HCT116 (cell line): ENCODE results near the gene TRAPPC1. TPM values are rescaled to one million over a fixed set of nuclear protein-coding genes. Genes with fewer than 3 reads are reported as not detected.
"Not testable (repeated sequence)": the region's sequence is repeated elsewhere in the genome, so short reads cannot be mapped to it uniquely, and the experiment has no call there.

ENCODE experiments used
- ATAC-seq: fragments of 200-7000 bp; cut with Tn5 transposase; 2 replicates; pipeline ENCODE4 v1.9.1; 2020; ENCODE audit warnings: mild to moderate bottlenecking, moderate library complexity
- BruUV-seq: library from RNA; stranded (reverse); fragments of 400-500 nt; replicated peaks from 2 replicates; lab custom pipeline; 2021; lab: Mats Ljungman, UMichigan
- CTCF ChIA-PET: fragments of 300-600 bp; sonication (Branson Sonifier 250); formaldehyde crosslinking; loops from one replicate; lab custom pipeline; 2021; ENCODE audit warnings: antibody characterized with exemption; lab: Charles Lee
- POLR2A ChIA-PET: fragments of 300-600, 350-600 bp; sonication (Branson Sonifier 250); formaldehyde crosslinking; loops from one replicate; lab custom pipeline; 2021; ENCODE audit warnings: antibody characterized with exemption; lab: Charles Lee
- RAD21 ChIA-PET, 2 experiments: fragments of 300-600 bp; sonication (Branson Sonifier 250); formaldehyde crosslinking; loops; one replicate each; lab custom pipeline; 2023; ENCODE audit warnings: low total read pairs in 2 of 2; ENCODE audit not compliant: uncharacterized antibody in 2 of 2, unreplicated experiment in 2 of 2, low non-redundant PET in 1 of 2; lab: Charles Lee
- DNase-seq: peaks from one replicate; pipeline ENCODE4 v3.0.0-alpha.2; 2010; ENCODE audit warnings: low read depth, low spot score
- H2AFZ ChIP-seq: fragments of 200-600 bp; shearing (Covaris generic), sonication (generic); 2 replicates; pipeline ENCODE4 v1.6.1; 2017; ENCODE audit warnings: low read depth, mixed run types, mixed read lengths, antibody characterized with exemption, low read length; ENCODE audit not compliant: poor library complexity, severe bottlenecking
- H3K27ac ChIP-seq: 2 replicates; pipeline ENCODE4 v1.5.1; 2012; ENCODE audit warnings: low read depth, low read length
- H3K27me3 ChIP-seq: fragments of 200-600 bp; sonication (generic); 2 replicates; pipeline ENCODE4 v1.6.1; 2016; ENCODE audit warnings: mixed run types, low read length, mixed read lengths; ENCODE audit not compliant: insufficient read depth
- H3K36me3 ChIP-seq, 2 experiments: fragments of 200-500 bp in 1 of 2; fragments of 200-600 bp in 1 of 2; sonication (Bioruptor generic) in 1 of 2; sonication (generic) in 1 of 2; 2 replicates each; pipeline versions ENCODE4 v1.5.1 to v1.6.1; 2014 to 2016; ENCODE audit warnings: low read length in 2 of 2, inconsistent platforms in 1 of 2, mixed read lengths in 1 of 2, mixed run types in 1 of 2; ENCODE audit not compliant: insufficient read depth in 2 of 2, control insufficient read depth in 1 of 2
- H3K4me1 ChIP-seq, 2 experiments: fragments of 200-600 bp in 1 of 2; sonication (generic) in 1 of 2; 2 replicates each; pipeline versions ENCODE4 v1.5.1 to v1.6.1; 2012 to 2017; ENCODE audit warnings: low read length in 2 of 2, inconsistent platforms in 1 of 2, mild to moderate bottlenecking in 1 of 2, mixed read lengths in 1 of 2, mixed run types in 1 of 2, moderate library complexity in 1 of 2; ENCODE audit not compliant: insufficient read depth in 2 of 2, control insufficient read depth in 1 of 2
- H3K4me2 ChIP-seq: fragments of 200-600 bp; sonication (generic); 2 replicates; pipeline ENCODE4 v1.6.1; 2017; ENCODE audit warnings: mixed run types, low read length, mixed read lengths
- H3K4me3 ChIP-seq, 2 experiments: fragments of 200-600 bp in 1 of 2; sonication (generic) in 1 of 2; replicated peaks in 1 of 2; 2 replicates each; pipeline ENCODE4 v1.5.1; 2011 to 2016; ENCODE audit warnings: low read length in 2 of 2, control low read depth in 1 of 2, low read depth in 1 of 2, mild to moderate bottlenecking in 1 of 2, mixed read lengths in 1 of 2, mixed run types in 1 of 2
- H3K79me2 ChIP-seq: fragments of 200-600 bp; sonication (generic); 2 replicates; pipeline ENCODE4 v1.6.1; 2017; ENCODE audit warnings: mild to moderate bottlenecking, mixed run types, low read length, moderate library complexity, mixed read lengths; ENCODE audit not compliant: insufficient read depth
- H3K9ac ChIP-seq: fragments of 200-600 bp; sonication (generic); 2 replicates; pipeline ENCODE4 v1.6.1; 2016; ENCODE audit warnings: low read length, mixed read lengths
- H3K9me2 ChIP-seq: fragments of 200-600 bp; sonication (generic), shearing (Covaris generic); 2 replicates; pipeline ENCODE4 v1.6.1; 2017; ENCODE audit warnings: mixed run types, mild to moderate bottlenecking, moderate library complexity; ENCODE audit not compliant: insufficient read depth
- H3K9me3 ChIP-seq, 2 experiments: fragments of 200-500 bp in 1 of 2; fragments of 200-600 bp in 1 of 2; sonication (Bioruptor generic) in 1 of 2; sonication (generic) in 1 of 2; 2 replicates each; pipeline ENCODE4 v1.6.1; 2014 to 2017; ENCODE audit warnings: low read length in 2 of 2, mixed read lengths in 2 of 2, inconsistent platforms in 1 of 2, low read depth in 1 of 2, mild to moderate bottlenecking in 1 of 2, mixed run types in 1 of 2, moderate library complexity in 1 of 2; ENCODE audit not compliant: control insufficient read depth in 1 of 2, insufficient read depth in 1 of 2
- H4K20me1 ChIP-seq: fragments of 200-600 bp; sonication (generic), shearing (Covaris generic); 2 replicates; pipeline ENCODE4 v1.6.1; 2017; ENCODE audit warnings: mixed run types, mild to moderate bottlenecking, moderate library complexity; ENCODE audit not compliant: insufficient read depth
- CEBPB ChIP-seq: IDR thresholded peaks from 2 replicates; pipeline ENCODE4 v1.6.1; 2012; ENCODE audit warnings: low read depth
- POLR2AphosphoS5 ChIP-seq: IDR thresholded peaks from 2 replicates; pipeline ENCODE4 v1.6.1; 2011; ENCODE audit warnings: mild to moderate bottlenecking, low read depth, low read length, moderate library complexity
- intact Hi-C: fragments of 100-400 bp; cut with micrococcal nuclease; formaldehyde crosslinking; loops from 2 replicates; pipeline ENCODE4 v1.10.0; 2022
- total RNA-seq: library from RNA; stranded (reverse); gene quantifications from one replicate; pipeline ENCODE4 v1.2.1, GENCODE V29; 2021; ENCODE audit not compliant: unreplicated experiment
- TF ChIP-seq, protein P1 (sequence below): IDR thresholded peaks from 2 replicates; pipeline ENCODE4 v1.6.1; 2012; ENCODE audit warnings: low read depth

Gene TRAPPC1
- total RNA-seq, 1 experiment from 2014 or later: 123 TPM

DNA sequence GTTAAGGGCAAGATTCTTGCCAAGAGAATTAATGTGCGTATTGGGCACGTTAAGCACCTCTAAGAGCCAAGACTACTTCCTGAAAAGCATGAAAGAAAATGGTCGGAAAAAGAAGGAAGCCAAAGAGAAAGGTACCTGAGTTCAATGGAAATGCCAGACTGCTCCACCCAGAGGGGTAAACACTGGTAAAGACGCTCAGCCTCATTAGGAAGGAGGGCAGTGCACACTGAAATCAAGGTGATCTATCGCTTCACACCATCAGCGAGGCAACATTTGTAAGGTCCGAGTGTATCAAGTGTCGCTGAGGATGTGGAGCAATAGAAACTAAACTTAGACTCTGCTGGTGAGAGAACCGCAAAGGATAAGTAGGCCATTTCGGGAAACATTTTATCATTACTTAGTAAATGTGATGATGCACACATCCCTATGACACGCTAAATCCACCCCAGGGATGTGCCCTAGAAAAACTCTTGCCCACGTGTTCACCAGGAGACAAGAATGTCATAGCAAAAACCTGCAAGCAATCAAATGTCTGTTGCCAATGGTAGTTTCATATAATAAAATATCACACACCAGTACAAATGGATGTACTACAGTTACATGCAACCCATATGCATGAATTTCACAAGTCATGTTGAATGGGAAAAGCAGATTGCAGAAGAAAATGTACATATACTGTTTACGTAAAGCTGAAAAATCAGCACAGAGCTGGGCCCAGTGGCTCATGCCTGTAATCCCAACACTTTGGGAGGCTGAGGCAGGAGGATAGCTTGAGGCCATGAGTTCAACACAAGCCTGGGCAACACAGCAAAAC lies 23.9 kb upstream of the TRAPPC1 start:
- Histone ChIP-seq H3K4me1 (no peaks in the 10 kb centered on the region), H3K9me2 (no peaks in the 10 kb centered on the region), H3K9me3 (no peaks in the 10 kb centered on the region), H3K79me2 (no peaks in the 10 kb centered on the region), H2AFZ (no peak overlapping the region), H3K27me3 (no peaks in the 10 kb centered on the region), H3K4me3 (no peak overlapping the region), H3K36me3 (no peaks in the 10 kb centered on the region), H3K9ac (no peak overlapping the region), H4K20me1 (no peaks in the 10 kb centered on the region), H3K27ac (no peak overlapping the region), H3K4me2 (no peak overlapping the region)
- ATAC-seq (no peak), DNase-seq (no peak)
- no peak for TF ChIP-seq POLR2AphosphoS5
- TF ChIP-seq CEBPB: no peak
- TF ChIP-seq, protein P1, sequence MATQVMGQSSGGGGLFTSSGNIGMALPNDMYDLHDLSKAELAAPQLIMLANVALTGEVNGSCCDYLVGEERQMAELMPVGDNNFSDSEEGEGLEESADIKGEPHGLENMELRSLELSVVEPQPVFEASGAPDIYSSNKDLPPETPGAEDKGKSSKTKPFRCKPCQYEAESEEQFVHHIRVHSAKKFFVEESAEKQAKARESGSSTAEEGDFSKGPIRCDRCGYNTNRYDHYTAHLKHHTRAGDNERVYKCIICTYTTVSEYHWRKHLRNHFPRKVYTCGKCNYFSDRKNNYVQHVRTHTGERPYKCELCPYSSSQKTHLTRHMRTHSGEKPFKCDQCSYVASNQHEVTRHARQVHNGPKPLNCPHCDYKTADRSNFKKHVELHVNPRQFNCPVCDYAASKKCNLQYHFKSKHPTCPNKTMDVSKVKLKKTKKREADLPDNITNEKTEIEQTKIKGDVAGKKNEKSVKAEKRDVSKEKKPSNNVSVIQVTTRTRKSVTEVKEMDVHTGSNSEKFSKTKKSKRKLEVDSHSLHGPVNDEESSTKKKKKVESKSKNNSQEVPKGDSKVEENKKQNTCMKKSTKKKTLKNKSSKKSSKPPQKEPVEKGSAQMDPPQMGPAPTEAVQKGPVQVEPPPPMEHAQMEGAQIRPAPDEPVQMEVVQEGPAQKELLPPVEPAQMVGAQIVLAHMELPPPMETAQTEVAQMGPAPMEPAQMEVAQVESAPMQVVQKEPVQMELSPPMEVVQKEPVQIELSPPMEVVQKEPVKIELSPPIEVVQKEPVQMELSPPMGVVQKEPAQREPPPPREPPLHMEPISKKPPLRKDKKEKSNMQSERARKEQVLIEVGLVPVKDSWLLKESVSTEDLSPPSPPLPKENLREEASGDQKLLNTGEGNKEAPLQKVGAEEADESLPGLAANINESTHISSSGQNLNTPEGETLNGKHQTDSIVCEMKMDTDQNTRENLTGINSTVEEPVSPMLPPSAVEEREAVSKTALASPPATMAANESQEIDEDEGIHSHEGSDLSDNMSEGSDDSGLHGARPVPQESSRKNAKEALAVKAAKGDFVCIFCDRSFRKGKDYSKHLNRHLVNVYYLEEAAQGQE: no peak
- ChIA-PET POLR2A (interaction anchor here (0.9 kb wide), 1 partner anchor 23 kb away, joined by 3 read pairs; no protein-coding TSS in a partner anchor), CTCF (no interaction called here), RAD21 (no interaction called here)
- BruUV-seq: no TSS peak
- intact Hi-C loops: no loop called here

DNA sequence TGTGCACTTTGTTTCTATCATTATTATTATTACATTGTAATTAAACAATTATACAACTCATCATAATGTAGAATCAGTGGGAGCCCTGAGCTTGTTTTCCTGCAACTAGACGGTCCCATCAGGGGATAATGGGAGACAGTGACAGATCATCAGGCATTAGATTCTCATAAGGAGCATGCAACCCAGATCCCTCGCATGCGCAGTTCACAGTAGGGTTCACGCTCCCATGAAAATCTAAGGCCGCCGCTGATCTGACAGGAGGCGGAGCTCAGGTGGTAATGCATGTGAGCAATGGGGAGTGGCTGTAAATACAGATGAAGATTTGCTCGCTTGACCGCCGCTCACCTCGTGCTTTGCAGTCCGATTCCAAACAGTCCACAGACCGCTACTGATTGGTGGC lies 21.5 kb upstream of the TRAPPC1 start:
- H3K27me3 ChIP-seq, H3K9me3 ChIP-seq, H2AFZ ChIP-seq, H3K4me3 ChIP-seq, H3K9ac ChIP-seq, H3K27ac ChIP-seq, H4K20me1 ChIP-seq, BruUV-seq, DNase-seq, intact Hi-C loops, POLR2A ChIA-PET, H3K4me1 ChIP-seq, H3K79me2 ChIP-seq, H3K4me2 ChIP-seq, ATAC-seq, RAD21 ChIA-PET, H3K9me2 ChIP-seq: not testable (repeated sequence)
- peaks cover 5 to 15% of the 10 kb centered on the region in 2 experiments; a peak in 3 of 4 replicates for H3K36me3 ChIP-seq
- CTCF ChIA-PET: interaction anchor here (1.2 kb wide), 1 partner anchor 62 kb away, joined by 3 read pairs; no protein-coding TSS in a partner anchor
